ENCODE data around the gene ZNF480.
A peak's percentile ranks its signal among the peaks of the same experiment; 100 is the strongest.
"Not testable (repeated sequence)": the region's sequence is repeated elsewhere in the genome, so short reads cannot be mapped to it uniquely, and the experiment has no call there.

ZNF480 gene

GRCh38 chr19:52296773-52297600 is at the start of gene ZNF480:
Gene ZNF480, plus strand, starts transcription at chr19:52297169. Its CDS starts 3,244 bp downstream, at chr19:52300413.
- peak; percentile 10 for DNase-seq

- DNase-seq: no peak
Observed at GRCh38 chr19:52248241-52248640, 48.7 kb upstream of the ZNF480 start.

GRCh38 chr19:52258426-52258825 is 38.5 kb upstream of the ZNF480 start:
- DNase-seq: no peak

- DNase-seq: not testable (repeated sequence)
Observed at GRCh38 chr19:52265556-52265955, 31.4 kb upstream of the ZNF480 start.

- DNase-seq: peak; percentile 65
Observed at GRCh38 chr19:52269338-52270261, 27.4 kb upstream of the ZNF480 start, which contains the start of gene ZNF766. Gene ZNF766, plus strand, starts transcription at chr19:52269587. Its CDS starts 27 bp downstream, at chr19:52269614.

GRCh38 chr19:52270266-52270885 is 26.6 kb upstream of the ZNF480 start:
- DNase-seq: no peak

- DNase-seq: no peak
Observed at GRCh38 chr19:52273301-52273700, 23.7 kb upstream of the ZNF480 start.

GRCh38 chr19:52274191-52274590 is 22.8 kb upstream of the ZNF480 start:
- DNase-seq: no peak

- no peak for DNase-seq
Observed at GRCh38 chr19:52275988-52276387, 21.0 kb upstream of the ZNF480 start.

- no peak for DNase-seq
Observed at GRCh38 chr19:52277471-52277870, 19.5 kb upstream of the ZNF480 start.

GRCh38 chr19:52286256-52286655 is 10.7 kb upstream of the ZNF480 start:
- no peak for DNase-seq

GRCh38 chr19:52291781-52292180 is 5.2 kb upstream of the ZNF480 start:
- no peak for DNase-seq

GRCh38 chr19:52292946-52293345 is 4.0 kb upstream of the ZNF480 start:
- not testable (repeated sequence) for DNase-seq

GRCh38 chr19:52296400-52296772 is 583 bp upstream of the ZNF480 start:
- DNase-seq: no peak

- DNase-seq: no peak
Observed at GRCh38 chr19:52297601-52298364, 814 bp downstream of the ZNF480 start.

GRCh38 chr19:52307275-52307674 is 10.3 kb downstream of the ZNF480 start:
- no peak for DNase-seq

- no peak for DNase-seq
Observed at GRCh38 chr19:52322429-52322828, 25.5 kb downstream of the ZNF480 start.

GRCh38 chr19:52331757-52332156 is 34.8 kb downstream of the ZNF480 start:
- no peak for DNase-seq

- DNase-seq: no peak
Observed at GRCh38 chr19:52335768-52336116, 38.8 kb downstream of the ZNF480 start.

GRCh38 chr19:52336117-52336790 is 39.3 kb downstream of the ZNF480 start, which contains the start of gene ZNF610:
Gene ZNF610, plus strand, starts transcription at chr19:52336243. Its CDS starts 12,930 bp downstream, at chr19:52349173.
- DNase-seq: no peak

- no peak for DNase-seq
Observed at GRCh38 chr19:52336791-52337381, 39.9 kb downstream of the ZNF480 start.
